Mesendoderm (in vitro differentiated cells): ENCODE measurements around the gene IL17RD.

Source experiments
- DNase-seq: peaks from one replicate; pipeline ENCODE4 v3.0.0; 2013
- H2AK5ac ChIP-seq: 2 replicates; pipeline ENCODE4 v1.6.1; 2013; ENCODE audit warnings: low read length, inconsistent platforms
- H2BK120ac ChIP-seq: 2 replicates; pipeline ENCODE4 v1.6.1; 2013; ENCODE audit warnings: low read depth, mild to moderate bottlenecking, low read length, moderate library complexity, mixed read lengths
- H2BK15ac ChIP-seq: replicated peaks from 2 replicates; pipeline ENCODE4 v1.6.1; 2013; ENCODE audit warnings: low read depth, mild to moderate bottlenecking, moderate library complexity
- H2BK5ac ChIP-seq: 2 replicates; pipeline ENCODE4 v1.6.1; 2013; ENCODE audit warnings: low read length, inconsistent platforms
- H3K18ac ChIP-seq: 2 replicates; pipeline ENCODE4 v1.6.1; 2013; ENCODE audit warnings: mild to moderate bottlenecking, low read length, mixed read lengths
- H3K23ac ChIP-seq: one replicate; pipeline ENCODE4 v1.6.1; 2013; ENCODE audit warnings: low read length
- H3K27ac ChIP-seq: 2 replicates; pipeline ENCODE4 v1.5.1; 2013; ENCODE audit warnings: low read depth, mild to moderate bottlenecking, inconsistent platforms, low read length, moderate library complexity
- H3K27me3 ChIP-seq: 2 replicates; pipeline ENCODE4 v1.6.1; 2013; ENCODE audit warnings: low read length, control low read depth, mild to moderate bottlenecking, inconsistent platforms; ENCODE audit not compliant: insufficient read depth, poor library complexity
- H3K36me3 ChIP-seq: 2 replicates; pipeline ENCODE4 v1.6.1; 2013; ENCODE audit warnings: low read length, inconsistent platforms; ENCODE audit not compliant: control insufficient read depth, insufficient read depth
- H3K4ac ChIP-seq: one replicate; pipeline ENCODE4 v1.6.1; 2013; ENCODE audit warnings: low read depth, mild to moderate bottlenecking, low read length, moderate library complexity
- H3K4me1 ChIP-seq: 2 replicates; pipeline ENCODE4 v1.6.1; 2013; ENCODE audit warnings: low read depth, low read length, inconsistent platforms; ENCODE audit not compliant: control insufficient read depth
- H3K4me2 ChIP-seq: 2 replicates; pipeline ENCODE4 v1.6.1; 2013; ENCODE audit warnings: low read length
- H3K4me3 ChIP-seq: 2 replicates; pipeline ENCODE4 v1.5.1; 2013; ENCODE audit warnings: mild to moderate bottlenecking, low read length
- H3K56ac ChIP-seq: one replicate; pipeline ENCODE4 v1.6.1; 2013; ENCODE audit warnings: low read length
- H3K79me1 ChIP-seq: 2 replicates; pipeline ENCODE4 v1.6.1; 2013; ENCODE audit warnings: low read length, inconsistent platforms
- H3K79me2 ChIP-seq: 2 replicates; pipeline ENCODE4 v1.6.1; 2013; ENCODE audit warnings: mild to moderate bottlenecking, low read length; ENCODE audit not compliant: control insufficient read depth, insufficient read depth
- H3K9ac ChIP-seq: 2 replicates; pipeline ENCODE4 v1.6.1; 2013; ENCODE audit warnings: low read length, inconsistent platforms
- H4K5ac ChIP-seq: one replicate; pipeline ENCODE4 v1.6.1; 2013; ENCODE audit warnings: low read length
- H4K8ac ChIP-seq: one replicate; pipeline ENCODE4 v1.6.1; 2013; ENCODE audit warnings: low read depth, mild to moderate bottlenecking, control low read depth, low read length, moderate library complexity
- WGBS: extraction: QIAGEN DNeasy Blood & Tissue Kit; methylation state at CpG from one replicate; pipeline ENCODE4 v1.1.7; 2013; ENCODE audit warnings: low lambda C conversion rate, missing lambda C conversion rate; ENCODE audit not compliant: insufficient coverage; ENCODE audit errors: extremely low coverage; 5-methylcytosine and 5-hydroxymethylcytosine counted together

IL17RD gene

DNA sequence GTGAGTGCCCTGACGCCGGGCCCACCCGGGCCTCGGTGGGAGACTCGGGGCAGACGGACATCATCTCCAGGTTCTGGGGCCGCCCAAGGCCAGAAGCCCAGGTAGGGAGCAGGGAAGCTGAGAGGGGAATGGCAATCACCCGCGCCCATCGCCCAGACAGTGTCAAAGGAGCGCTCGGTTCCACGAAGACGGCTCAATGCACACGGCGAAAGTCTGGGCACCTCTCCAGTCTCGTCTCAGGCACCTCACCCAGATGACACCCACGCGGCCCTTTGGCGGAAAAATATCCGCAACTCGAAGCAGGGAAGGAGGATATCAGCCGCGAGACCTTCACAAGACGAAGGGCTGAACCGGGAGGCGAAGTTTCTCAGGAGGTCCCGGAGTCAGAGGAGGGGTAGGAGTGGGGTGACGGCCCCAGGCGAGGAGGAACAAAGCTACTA, 916 bp downstream of the IL17RD start:
- H2BK15ac ChIP-seq, result no peak overlapping the region
- H3K4me2 ChIP-seq, result peak overlapping the region; percentile 86
- DNase-seq, result peak; percentile 30
- peaks cover 36% of the 10 kb centered on the region for H3K79me2 ChIP-seq
- H3K36me3 ChIP-seq, result no peaks in the 10 kb centered on the region
- peak overlapping the region; percentile 21 for H2BK5ac ChIP-seq
- no peak overlapping the region for H2AK5ac ChIP-seq
- peak overlapping the region; percentile 70 for H3K4me3 ChIP-seq
- peak overlapping the region; percentile 83 for H3K23ac ChIP-seq
- H3K9ac ChIP-seq, result peak overlapping the region; percentile 96
- peak overlapping the region; percentile 52 for H2BK120ac ChIP-seq
- no peak overlapping the region for H4K8ac ChIP-seq
- H3K18ac ChIP-seq, result peak overlapping the region; percentile 93
- peak overlapping the region; percentile 97 for H3K56ac ChIP-seq
- H3K79me1 ChIP-seq, result peaks cover 13% of the 10 kb centered on the region
- H4K5ac ChIP-seq, result no peak overlapping the region
- H3K4ac ChIP-seq, result peak overlapping the region; percentile 97
- peaks cover 45% of the 10 kb centered on the region for H3K4me1 ChIP-seq
- H3K27ac ChIP-seq, result peak overlapping the region; percentile 78
- no CpG with 5 or more reads among the region's 30 CpGs for WGBS
- no peaks in the 10 kb centered on the region for H3K27me3 ChIP-seq

DNA sequence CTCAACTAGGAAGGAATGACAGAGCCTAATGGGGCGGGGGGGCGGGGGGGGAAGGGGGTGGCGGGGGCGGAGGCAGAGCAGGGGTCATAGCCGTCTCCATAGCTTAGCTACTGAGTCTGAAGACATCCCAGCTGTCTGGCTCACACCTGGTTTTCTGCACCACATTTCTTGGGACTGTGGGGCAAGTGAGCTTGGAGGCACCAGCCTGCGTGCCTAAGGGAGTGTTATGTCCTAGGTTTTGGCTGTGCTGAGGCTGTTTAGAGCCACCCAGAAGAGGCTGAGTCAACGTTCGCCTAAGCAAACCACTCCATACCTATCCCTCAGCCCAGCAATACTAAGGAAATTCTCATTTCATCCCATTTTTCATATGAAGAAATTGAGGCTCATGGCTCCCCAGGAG, 1.4 kb downstream of the IL17RD start:
- Histone ChIP-seq H3K4me3 (peak overlapping the region; percentile 70), H3K27me3 (no peaks in the 10 kb centered on the region), H3K79me1 (peaks cover 13% of the 10 kb centered on the region), H3K79me2 (peaks cover 36% of the 10 kb centered on the region), H3K18ac (peak overlapping the region; percentile 93), H3K36me3 (no peaks in the 10 kb centered on the region), H3K4me1 (peaks cover 42% of the 10 kb centered on the region), H3K23ac (peak overlapping the region; percentile 32), H4K8ac (no peak overlapping the region), H3K4me2 (peak overlapping the region; percentile 86), H3K9ac (peak overlapping the region; percentile 96), H3K4ac (no peak overlapping the region), H2BK15ac (no peak overlapping the region), H2BK5ac (peak overlapping the region; percentile 21), H3K27ac (peak overlapping the region; percentile 7), H4K5ac (no peak overlapping the region), H3K56ac (peak overlapping the region; percentile 97), H2AK5ac (no peak overlapping the region), H2BK120ac (peak overlapping the region; percentile 11)
- WGBS, result no CpG with 5 or more reads among the region's 8 CpGs
- DNase-seq, result peak; percentile 41

GRCh38 chr3:57161915-57162314, 3.2 kb downstream of the IL17RD start:
- no CpG with 5 or more reads among the region's 1 CpG for WGBS

DNA sequence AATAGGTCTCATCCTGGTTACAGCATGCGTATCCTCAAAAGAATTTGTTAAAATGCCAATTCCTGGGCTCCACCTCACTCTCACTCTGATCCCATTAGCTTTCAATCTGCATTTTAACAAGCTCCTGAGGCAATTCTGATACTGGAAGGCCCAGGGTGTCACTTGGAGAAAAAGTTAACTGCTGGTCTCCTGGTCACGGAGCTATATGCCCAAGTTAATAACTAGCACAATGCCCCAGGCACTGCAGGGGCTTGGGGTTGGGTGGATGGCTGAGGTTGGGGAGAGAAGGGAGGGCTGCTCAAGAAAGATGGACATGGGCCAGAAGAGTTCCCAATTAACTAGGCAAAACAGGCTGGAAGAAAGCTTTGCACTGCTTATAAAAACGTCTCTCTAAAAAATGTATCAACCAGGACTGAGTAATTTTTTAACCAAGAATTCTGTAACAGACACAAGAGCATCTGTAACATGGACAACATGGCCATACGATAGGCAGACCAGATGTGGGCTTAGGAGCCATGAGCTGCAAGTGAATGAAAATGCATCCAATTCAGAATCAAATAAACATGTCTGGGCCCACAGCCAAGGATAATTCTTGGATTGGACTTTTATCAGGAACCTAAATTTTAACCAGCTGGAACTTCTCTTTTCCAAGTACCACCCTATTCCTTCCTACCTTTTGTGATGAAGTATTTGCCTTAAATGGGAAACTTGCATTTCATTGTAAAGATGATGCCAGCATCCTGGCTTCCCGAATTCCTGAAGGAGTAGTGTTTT, 4.2 kb downstream of the IL17RD start:
- Histone ChIP-seq H3K56ac (peak overlapping the region; percentile 83), H2AK5ac (peak overlapping the region; percentile 15), H3K27me3 (no peaks in the 10 kb centered on the region), H3K9ac (peak overlapping the region; percentile 51), H2BK5ac (peak overlapping the region; percentile 39), H3K4ac (no peak overlapping the region), H4K8ac (no peak overlapping the region), H3K4me3 (no peak overlapping the region), H3K4me1 (peaks cover 51% of the 10 kb centered on the region), H2BK120ac (no peak overlapping the region), H3K36me3 (no peaks in the 10 kb centered on the region), H3K79me1 (peaks cover 18% of the 10 kb centered on the region), H3K23ac (no peak overlapping the region), H3K79me2 (peaks cover 59% of the 10 kb centered on the region), H3K27ac (peak overlapping the region; percentile 93), H3K4me2 (peak overlapping the region; percentile 28), H3K18ac (peak overlapping the region; percentile 77), H2BK15ac (no peak overlapping the region), H4K5ac (no peak overlapping the region)
- WGBS, result no CpG with 5 or more reads among the region's 5 CpGs
- DNase-seq, result peak; percentile 95

More at GRCh38 chr3:57161915-57162314, 3.2 kb downstream of the IL17RD start:
- Histone ChIP-seq H3K4me2 (peak overlapping the region; percentile 60), H3K79me1 (peaks cover 13% of the 10 kb centered on the region), H2BK5ac (no peak overlapping the region), H2BK120ac (no peak overlapping the region), H2BK15ac (no peak overlapping the region), H3K18ac (peak overlapping the region; percentile 77), H3K4me3 (no peak overlapping the region), H3K56ac (peak overlapping the region; percentile 80), H3K9ac (peak overlapping the region; percentile 41), H3K79me2 (peaks cover 50% of the 10 kb centered on the region), H3K4ac (no peak overlapping the region), H2AK5ac (no peak overlapping the region), H4K8ac (no peak overlapping the region), H4K5ac (no peak overlapping the region), H3K23ac (no peak overlapping the region), H3K27ac (peak overlapping the region; percentile 7), H3K27me3 (no peaks in the 10 kb centered on the region), H3K36me3 (no peaks in the 10 kb centered on the region), H3K4me1 (peaks cover 50% of the 10 kb centered on the region)
- DNase-seq, result peak; percentile 39

DNA sequence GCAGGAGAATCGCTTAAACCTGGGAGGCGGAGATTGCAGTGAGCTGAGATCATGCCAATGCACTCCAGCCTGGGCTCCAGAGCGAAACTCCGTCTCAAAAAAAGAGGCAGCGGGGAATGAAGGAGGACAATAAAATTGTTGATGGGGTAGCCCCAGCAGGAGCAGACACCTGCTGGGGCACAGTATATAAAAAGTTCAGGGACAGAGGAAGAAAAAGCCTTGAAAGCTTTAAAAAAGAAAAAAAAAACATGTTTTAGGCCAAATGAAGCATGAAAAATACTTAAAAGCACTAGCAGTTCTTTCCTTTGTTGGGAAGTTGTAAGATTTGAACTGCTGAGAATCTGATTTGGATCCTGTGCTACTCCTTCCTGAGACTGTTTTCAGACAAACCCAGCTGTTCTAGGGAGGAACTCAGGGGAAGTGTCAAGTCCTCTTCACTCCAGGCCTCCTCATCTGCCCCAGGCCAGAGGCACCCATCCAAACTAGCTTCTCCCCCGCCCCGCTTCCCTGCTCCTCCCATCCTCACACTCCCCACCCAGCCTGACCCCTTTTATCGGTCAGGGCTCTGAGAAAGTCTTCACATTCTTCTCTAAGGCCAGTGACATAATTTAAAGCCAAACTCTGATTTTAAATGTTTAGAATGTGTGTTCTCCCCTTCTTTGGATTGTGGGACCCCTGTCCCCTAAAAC, 4.9 kb downstream of the IL17RD start:
- Histone ChIP-seq H2BK5ac (peak overlapping the region; percentile 61), H2BK120ac (peak overlapping the region; percentile 83), H3K4me3 (no peak overlapping the region), H3K56ac (peak overlapping the region; percentile 83), H3K27me3 (no peaks in the 10 kb centered on the region), H3K79me1 (peaks cover 21% of the 10 kb centered on the region), H3K9ac (peak overlapping the region; percentile 51), H3K4ac (peak overlapping the region; percentile 78), H3K79me2 (peaks cover 67% of the 10 kb centered on the region), H3K4me2 (peak overlapping the region; percentile 9), H2AK5ac (no peak overlapping the region), H4K8ac (no peak overlapping the region), H2BK15ac (peak overlapping the region; percentile 42), H3K23ac (no peak overlapping the region), H4K5ac (no peak overlapping the region), H3K36me3 (no peaks in the 10 kb centered on the region), H3K27ac (peak overlapping the region; percentile 93), H3K4me1 (peaks cover 49% of the 10 kb centered on the region), H3K18ac (peak overlapping the region; percentile 62)
- peak; percentile 92 for DNase-seq
- no CpG with 5 or more reads among the region's 8 CpGs for WGBS
